ENCODE data around the gene FZR1.
"Not testable (repeated sequence)": the region's sequence is repeated elsewhere in the genome, so short reads cannot be mapped to it uniquely, and the experiment has no call there.

Gene FZR1

GRCh38 chr19:3522421-3523360, 16.6 kb downstream of the FZR1 start:
- Histone ChIP-seq H3K9me3 (ENCODE audit: control insufficient read depth, insufficient read depth, low read length) (no peaks in the 10 kb centered on the region), H3K9ac (ENCODE audit: low read depth, low read length) (no peak overlapping the region), H3K36me3 (ENCODE audit: insufficient read depth, low read length) (peaks cover 4% of the 10 kb centered on the region; the same call in 1 of the 2 replicates), H3K4me1 (ENCODE audit: insufficient read depth, low read length) (peaks cover 20% of the 10 kb centered on the region)

GRCh38 chr19:3523361-3524077, 17.4 kb downstream of the FZR1 start:
- H3K9ac ChIP-seq (ENCODE audit: low read depth, low read length): no peak overlapping the region
- H3K9me3 ChIP-seq (ENCODE audit: control insufficient read depth, insufficient read depth, low read length): no peaks in the 10 kb centered on the region
- peaks cover 16% of the 10 kb centered on the region for H3K4me1 ChIP-seq (ENCODE audit: insufficient read depth, low read length)
- H3K36me3 ChIP-seq (ENCODE audit: insufficient read depth, low read length): peaks cover 4% of the 10 kb centered on the region; the same call in 1 of the 2 replicates

GRCh38 chr19:3524078-3524842, 18.1 kb downstream of the FZR1 start:
- H3K9ac ChIP-seq (ENCODE audit: low read depth, low read length): no peak overlapping the region
- H3K9me3 ChIP-seq (ENCODE audit: control insufficient read depth, insufficient read depth, low read length): no peaks in the 10 kb centered on the region
- H3K36me3 ChIP-seq (ENCODE audit: insufficient read depth, low read length): peaks cover 4% of the 10 kb centered on the region; the same call in 1 of the 2 replicates
- H3K4me1 ChIP-seq (ENCODE audit: insufficient read depth, low read length): peaks cover 9% of the 10 kb centered on the region; the same call in 1 of the 2 replicates

GRCh38 chr19:3524904-3525451, 18.9 kb downstream of the FZR1 start:
- Histone ChIP-seq H3K9ac (ENCODE audit: low read depth, low read length) (no peak overlapping the region), H3K4me1 (ENCODE audit: insufficient read depth, low read length) (peaks cover 7% of the 10 kb centered on the region; the same call in 1 of the 2 replicates), H3K9me3 (ENCODE audit: control insufficient read depth, insufficient read depth, low read length) (no peaks in the 10 kb centered on the region), H3K36me3 (ENCODE audit: insufficient read depth, low read length) (peaks cover 4% of the 10 kb centered on the region; the same call in 1 of the 2 replicates)

- Histone ChIP-seq H3K36me3 (ENCODE audit: insufficient read depth, low read length) (peaks cover 4% of the 10 kb centered on the region; the same call in 1 of the 2 replicates), H3K4me1 (ENCODE audit: insufficient read depth, low read length) (no peaks in the 10 kb centered on the region), H3K9ac (ENCODE audit: low read depth, low read length) (no peak overlapping the region), H3K9me3 (ENCODE audit: control insufficient read depth, insufficient read depth, low read length) (no peaks in the 10 kb centered on the region)
Observed at GRCh38 chr19:3526507-3527237, 20.6 kb downstream of the FZR1 start.

GRCh38 chr19:3527238-3527910, 21.3 kb downstream of the FZR1 start:
- Histone ChIP-seq H3K36me3 (ENCODE audit: insufficient read depth, low read length) (peaks cover 4% of the 10 kb centered on the region; the same call in 1 of the 2 replicates), H3K9me3 (ENCODE audit: control insufficient read depth, insufficient read depth, low read length) (no peaks in the 10 kb centered on the region), H3K4me1 (ENCODE audit: insufficient read depth, low read length) (no peaks in the 10 kb centered on the region), H3K9ac (ENCODE audit: low read depth, low read length) (no peak overlapping the region)

GRCh38 chr19:3528080-3528479, 22.0 kb downstream of the FZR1 start:
- Histone ChIP-seq H3K4me1 (ENCODE audit: insufficient read depth, low read length) (no peaks in the 10 kb centered on the region), H3K36me3 (ENCODE audit: insufficient read depth, low read length) (peaks cover 4% of the 10 kb centered on the region; the same call in 1 of the 2 replicates), H3K9me3 (ENCODE audit: control insufficient read depth, insufficient read depth, low read length) (no peaks in the 10 kb centered on the region), H3K9ac (ENCODE audit: low read depth, low read length) (no peak overlapping the region)

- peaks cover 4% of the 10 kb centered on the region; the same call in 1 of the 2 replicates for H3K36me3 ChIP-seq (ENCODE audit: insufficient read depth, low read length)
- H3K9ac ChIP-seq (ENCODE audit: low read depth, low read length): no peak overlapping the region
- no peaks in the 10 kb centered on the region for H3K4me1 ChIP-seq (ENCODE audit: insufficient read depth, low read length)
- no peaks in the 10 kb centered on the region for H3K9me3 ChIP-seq (ENCODE audit: control insufficient read depth, insufficient read depth, low read length)
Observed at GRCh38 chr19:3528539-3529211, 22.6 kb downstream of the FZR1 start.

- H3K9me3 ChIP-seq (ENCODE audit: control insufficient read depth, insufficient read depth, low read length); H3K4me1 ChIP-seq (ENCODE audit: insufficient read depth, low read length); H3K9ac ChIP-seq (ENCODE audit: low read depth, low read length); H3K36me3 ChIP-seq (ENCODE audit: insufficient read depth, low read length): not testable (repeated sequence)
Observed at GRCh38 chr19:3529299-3529698, 23.2 kb downstream of the FZR1 start.

GRCh38 chr19:3530389-3530788, 24.3 kb downstream of the FZR1 start:
- Histone ChIP-seq H3K36me3 (ENCODE audit: insufficient read depth, low read length) (peaks cover 4% of the 10 kb centered on the region; the same call in 1 of the 2 replicates), H3K4me1 (ENCODE audit: insufficient read depth, low read length) (no peaks in the 10 kb centered on the region), H3K9me3 (ENCODE audit: control insufficient read depth, insufficient read depth, low read length) (no peaks in the 10 kb centered on the region), H3K9ac (ENCODE audit: low read depth, low read length) (no peak overlapping the region)

GRCh38 chr19:3531716-3532115, 25.6 kb downstream of the FZR1 start:
- Histone ChIP-seq H3K4me1 (ENCODE audit: insufficient read depth, low read length) (no peaks in the 10 kb centered on the region), H3K9ac (ENCODE audit: low read depth, low read length) (no peak overlapping the region), H3K36me3 (ENCODE audit: insufficient read depth, low read length) (peaks cover 4% of the 10 kb centered on the region; the same call in 1 of the 2 replicates), H3K9me3 (ENCODE audit: control insufficient read depth, insufficient read depth, low read length) (no peaks in the 10 kb centered on the region)

GRCh38 chr19:3532154-3532786, 26.2 kb downstream of the FZR1 start:
- H3K36me3 ChIP-seq (ENCODE audit: insufficient read depth, low read length): peaks cover under 1% of the 10 kb centered on the region; the same call in 1 of the 2 replicates
- H3K9me3 ChIP-seq (ENCODE audit: control insufficient read depth, insufficient read depth, low read length): no peaks in the 10 kb centered on the region
- no peaks in the 10 kb centered on the region for H3K4me1 ChIP-seq (ENCODE audit: insufficient read depth, low read length)
- H3K9ac ChIP-seq (ENCODE audit: low read depth, low read length): no peak overlapping the region

Data from ES-I3 (cell line).